Testis (tissue), 3 donors: ENCODE data around the gene ANAPC2. TPM values are rescaled to one million over a fixed set of nuclear protein-coding genes. Genes with fewer than 3 reads are reported as not detected.

Source experiments
- DNase-seq: peaks from one replicate; pipeline ENCODE4 v3.0.0-alpha.2; 2019
- H3K27ac ChIP-seq, 2 donors: fragments of 200-600 bp; sonication (generic); one replicate each; pipeline ENCODE4 v1.5.1; 2019
- H3K27me3 ChIP-seq: fragments of 200-600 bp; sonication (generic); one replicate; pipeline ENCODE4 v1.5.1; 2019
- H3K36me3 ChIP-seq: fragments of 200-600 bp; sonication (generic); one replicate; pipeline ENCODE4 v1.5.1; 2017; ENCODE audit warnings: low read depth; ENCODE audit errors: missing control alignments
- H3K4me1 ChIP-seq: fragments of 200-600 bp; sonication (generic); one replicate; pipeline ENCODE4 v1.5.1; 2019
- H3K4me3 ChIP-seq, 2 donors: fragments of 200-600 bp; sonication (generic); one replicate each; pipeline ENCODE4 v1.5.1; 2017 to 2019
- H3K9me3 ChIP-seq: fragments of 200-600 bp; sonication (generic); one replicate; pipeline ENCODE4 v1.5.1; 2017
- CTCF ChIP-seq, 3 experiments: fragments of 450-650 bp in 2 of 3; fragments of 200-600 bp in 1 of 3; sonication (generic) in 1 of 3; IDR thresholded peaks; one replicate each; pipeline ENCODE4 v1.5.1; 2016 to 2019; ENCODE audit warnings: antibody characterized with exemption in 3 of 3, mild to moderate bottlenecking in 2 of 3, moderate library complexity in 1 of 3
- POLR2A ChIP-seq: fragments of 450-650 bp; IDR thresholded peaks from one replicate; pipeline ENCODE4 v1.6.1; 2017; ENCODE audit warnings: antibody characterized with exemption, mild to moderate bottlenecking, moderate library complexity
- WGBS, 2 donors: methylation state at CpG; one replicate each; pipeline ENCODE4 v1.1.5; 2018; 5-methylcytosine and 5-hydroxymethylcytosine counted together
- intact Hi-C: fragments of 100-400 bp; cut with DNase I; formaldehyde crosslinking; loops from one replicate; pipeline ENCODE4 v1.15.1; 2023; ENCODE audit warnings: low total_unique reads
- polyA plus RNA-seq: library from polyadenylated mRNA; stranded (reverse); fragments of 350-450 nt; fragmentation: Illumina TruSeq; extraction: RNeasy Lipid Tissue Mini Kit (QIAGEN cat#74804); gene quantifications from one replicate; pipeline ENCODE4 v1.2.3, GENCODE V29; 2014; ENCODE audit warnings: low read depth, low replicate concordance; ENCODE audit not compliant: insufficient read depth
- total RNA-seq, 2 donors: library from RNA; depleted of rRNA; stranded (reverse); fragments of >200 nt; gene quantifications; one replicate each; pipeline ENCODE4 v1.2.3, GENCODE V29; 2016

Gene ANAPC2
- total and polyA plus RNA-seq, 3 donors from 2014 or later, result 80.6 to 98.5 (median 91.0) TPM

DNA sequence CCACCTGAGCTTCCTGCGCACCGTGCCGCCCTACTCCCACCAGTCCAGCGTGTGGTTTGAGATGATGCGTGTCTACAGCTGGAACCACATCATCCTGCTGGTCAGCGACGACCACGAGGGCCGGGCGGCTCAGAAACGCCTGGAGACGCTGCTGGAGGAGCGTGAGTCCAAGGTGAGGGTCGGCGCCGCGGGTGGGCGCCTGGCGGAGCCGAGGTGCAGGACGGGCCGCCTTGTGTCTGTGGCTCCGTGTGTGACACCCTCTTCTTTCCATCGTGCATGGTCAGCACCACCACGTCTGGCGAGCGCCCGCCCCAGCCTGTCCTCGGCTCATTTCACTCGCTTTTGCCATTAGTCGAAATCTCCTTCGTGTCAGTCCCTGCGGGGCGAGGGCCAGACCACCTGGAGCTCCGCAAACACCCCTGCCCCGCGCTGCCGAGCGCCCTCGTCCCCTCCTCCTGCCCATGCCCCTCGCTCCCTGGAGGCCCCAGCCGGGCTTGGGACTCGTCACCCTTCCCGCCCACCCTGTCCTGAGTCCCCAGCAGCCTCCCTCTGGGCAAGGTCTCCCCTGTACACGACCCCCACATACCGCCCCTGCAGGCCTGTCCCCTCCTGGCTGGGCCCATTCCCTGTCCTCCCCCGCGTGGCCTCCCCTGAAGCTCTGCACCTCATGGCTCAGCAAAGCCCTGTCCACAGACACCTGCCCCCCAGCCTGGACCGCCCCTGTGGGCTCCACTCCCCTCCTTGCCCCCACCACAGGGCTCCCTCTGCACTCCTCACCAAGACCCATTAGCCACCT is 42.4 kb downstream of the ANAPC2 start:
- Histone ChIP-seq H3K9me3 (no peaks in the 10 kb centered on the region), H3K27ac (no peak overlapping the region), H3K4me3 (no peak overlapping the region), H3K4me1 (no peaks in the 10 kb centered on the region), H3K36me3 (no peaks in the 10 kb centered on the region), H3K27me3 (no peaks in the 10 kb centered on the region)
- TF ChIP-seq POLR2A, result no peak
- no peak for TF ChIP-seq CTCF (IDR thresholded peaks at IDR 0.05)
- 62 to 65% methylated on average over 25 to 48 of the region's 49 CpGs for WGBS, 2 donors
- DNase-seq, result no peak
- intact Hi-C loops, result no loop called here

GRCh38 chr9:137143459-137143858 is 44.9 kb downstream of the ANAPC2 start:
- TF ChIP-seq POLR2A (no peak), CTCF (IDR thresholded peaks at IDR 0.05) (no peak)
- H3K27me3 ChIP-seq, result no peaks in the 10 kb centered on the region
- H3K4me1 ChIP-seq, result no peaks in the 10 kb centered on the region
- H3K9me3 ChIP-seq, result no peaks in the 10 kb centered on the region
- H3K4me3 ChIP-seq, result no peak overlapping the region
- no peak overlapping the region for H3K27ac ChIP-seq
- no peaks in the 10 kb centered on the region for H3K36me3 ChIP-seq
- intact Hi-C loops, result no loop called here
- WGBS, 2 donors, result 65 to 78% methylated on average over 4 of the region's 4 CpGs
- DNase-seq, result no peak

DNA sequence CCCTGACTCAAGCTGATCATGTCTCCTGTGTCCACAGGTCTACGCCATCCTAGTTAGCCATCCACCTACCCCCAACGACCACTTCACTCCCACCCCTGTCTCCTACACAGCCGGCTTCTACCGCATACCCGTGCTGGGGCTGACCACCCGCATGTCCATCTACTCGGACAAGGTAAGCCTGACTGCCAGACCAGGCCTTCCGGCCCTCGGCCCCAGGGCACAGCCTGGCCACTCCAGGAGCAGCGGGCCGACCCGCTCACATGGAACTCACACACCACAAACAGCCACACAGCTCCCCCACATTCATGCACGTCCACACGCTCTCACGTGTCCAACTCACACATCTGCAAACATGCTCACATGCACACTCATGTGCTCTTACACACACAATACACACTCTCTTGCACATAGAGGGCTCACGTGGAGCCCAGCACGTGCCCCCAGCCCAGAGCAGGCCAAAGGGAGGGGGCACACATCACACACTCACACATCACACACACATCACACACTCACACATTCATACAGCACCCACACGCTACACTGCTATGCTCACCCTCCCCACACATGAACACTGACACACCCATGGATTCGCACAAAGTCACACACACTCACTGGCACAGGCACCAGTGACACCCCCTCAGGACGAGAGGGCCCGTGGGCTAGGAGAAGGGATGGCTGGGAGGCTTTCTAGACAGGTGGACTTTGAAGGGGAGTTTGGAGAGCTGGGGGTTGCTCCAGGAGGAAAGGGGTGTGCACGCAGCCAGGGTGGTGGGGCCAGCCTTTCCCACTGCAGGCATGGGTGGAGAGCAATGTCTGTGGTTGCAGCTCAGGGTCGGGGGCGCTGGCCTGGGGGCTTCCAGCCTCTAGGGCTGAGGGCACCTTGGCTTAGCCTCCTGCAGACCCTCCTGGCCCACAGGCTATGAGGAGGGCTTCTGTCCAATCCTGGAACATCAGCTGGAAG is 46.1 kb downstream of the ANAPC2 start:
- no peaks in the 10 kb centered on the region for H3K27me3 ChIP-seq
- intact Hi-C loops, result no loop called here

More for the DNA sequence above, 46.1 kb downstream of the ANAPC2 start:
- WGBS, 2 donors, result 74 to 81% methylated on average over 22 to 24 of the region's 24 CpGs
- no peaks in the 10 kb centered on the region for H3K9me3 ChIP-seq
- H3K4me1 ChIP-seq, result no peaks in the 10 kb centered on the region
- H3K27ac ChIP-seq, result no peak overlapping the region
- no peak for TF ChIP-seq CTCF (IDR thresholded peaks at IDR 0.05)
- TF ChIP-seq POLR2A, result no peak
- H3K4me3 ChIP-seq, result no peak overlapping the region
- no peak for DNase-seq
- no peaks in the 10 kb centered on the region for H3K36me3 ChIP-seq
